GM12878 (cell line): Measurements from ENCODE around the gene CD2AP. TPM values are rescaled to one million over a fixed set of nuclear protein-coding genes. Genes with fewer than 3 reads are reported as not detected.

ENCODE experiments used
- ATAC-seq: fragments of 200-7000 bp; cut with Tn5 transposase; 3 replicates; pipeline ENCODE4 v1.9.1; 2020; ENCODE audit warnings: mild to moderate bottlenecking, moderate library complexity
- BruUV-seq: library from RNA; stranded (reverse); fragments of 400-500 nt; replicated peaks from 2 replicates; lab custom pipeline; 2021; lab: Mats Ljungman, UMichigan
- CTCF ChIA-PET: fragments of 300-600 bp; sonication (Branson Sonifier 250); formaldehyde crosslinking; extraction: SDS; loops from one replicate; lab custom pipeline; 2021; ENCODE audit warnings: inconsistent platforms; lab: Yijun Ruan, JAX
- POLR2A ChIA-PET: fragments of 350-600 bp; formaldehyde crosslinking; extraction: SDS; loops from one replicate; lab custom pipeline; 2021; ENCODE audit warnings: inconsistent platforms; lab: Charles Lee
- RAD21 ChIA-PET: fragments of 300-600 bp; sonication (Branson Sonifier 250); formaldehyde crosslinking; loops from one replicate; lab custom pipeline; 2023; ENCODE audit warnings: antibody characterized with exemption; ENCODE audit not compliant: unreplicated experiment; lab: Charles Lee
- SMC1A ChIA-PET: fragments of 300-600 bp; sonication (Branson Sonifier 250); formaldehyde crosslinking; loops from one replicate; lab custom pipeline; 2023; ENCODE audit not compliant: unreplicated experiment, uncharacterized antibody; lab: Charles Lee
- DNase-seq: peaks from one replicate; pipeline ENCODE4 v3.0.0-alpha.2; 2011; ENCODE audit warnings: low read depth, low spot score
- FAIRE-seq: peaks from 3 replicates; lab custom pipeline; 2011; peaks lifted over from hg19 to GRCh38; lab: Jason Lieb, UNC
- H2AFZ ChIP-seq: 2 replicates; pipeline ENCODE4 v1.6.0; 2011; ENCODE audit warnings: low read depth, low read length, control low read depth; ENCODE audit not compliant: control insufficient read depth
- H3K27ac ChIP-seq: 2 replicates; pipeline ENCODE4 v1.5.1; 2011; ENCODE audit warnings: control low read depth; ENCODE audit not compliant: control insufficient read depth, insufficient read depth
- H3K27me3 ChIP-seq, 2 experiments: replicated peaks in 1 of 2; 2 replicates each; pipeline versions ENCODE4 v1.6.0 to v1.6.1; 2011; ENCODE audit warnings: low read length in 1 of 2; ENCODE audit not compliant: control insufficient read depth in 2 of 2, insufficient read depth in 2 of 2
- H3K36me3 ChIP-seq, 2 experiments: 2 replicates each; pipeline ENCODE4 v1.5.1; 2011; ENCODE audit warnings: low read length in 1 of 2; ENCODE audit not compliant: control insufficient read depth in 2 of 2, insufficient read depth in 2 of 2
- H3K4me1 ChIP-seq: 2 replicates; pipeline ENCODE4 v1.6.1; 2011; ENCODE audit warnings: mild to moderate bottlenecking, low read length, moderate library complexity, mixed read lengths; ENCODE audit not compliant: control insufficient read depth, insufficient read depth
- H3K4me2 ChIP-seq: 2 replicates; pipeline ENCODE4 v1.6.0; 2011; ENCODE audit warnings: control low read depth; ENCODE audit not compliant: control insufficient read depth, insufficient read depth
- H3K4me3 ChIP-seq: fragments of 200-600 bp; sonication (generic); 2 replicates; pipeline ENCODE4 v1.5.1; 2016
- H3K79me2 ChIP-seq: 2 replicates; pipeline ENCODE4 v1.6.0; 2011; ENCODE audit warnings: low read length; ENCODE audit not compliant: control insufficient read depth, insufficient read depth
- H3K9ac ChIP-seq: 2 replicates; pipeline ENCODE4 v1.8.0; 2011; ENCODE audit warnings: low read length, control low read depth, mixed read lengths; ENCODE audit not compliant: control insufficient read depth, insufficient read depth
- H3K9me3 ChIP-seq: replicated peaks from 3 replicates; pipeline ENCODE4 v1.5.1; 2011; ENCODE audit warnings: mild to moderate bottlenecking, low read length; ENCODE audit not compliant: control insufficient read depth, insufficient read depth
- H4K20me1 ChIP-seq: 2 replicates; pipeline ENCODE4 v1.6.0; 2011; ENCODE audit not compliant: control insufficient read depth, insufficient read depth
- CREB1 ChIP-seq: IDR thresholded peaks from 2 replicates; pipeline ENCODE4 v1.6.1; 2012; ENCODE audit warnings: low read depth, mild to moderate bottlenecking, inconsistent platforms
- ETV6 ChIP-seq, 2 experiments: fragments of 450-650 bp in 1 of 2; IDR thresholded peaks in 1 of 2; conservative IDR thresholded peaks in 1 of 2; 2 replicates each; pipeline ENCODE4 v1.6.1; 2014; ENCODE audit warnings: antibody characterized with exemption in 1 of 2, borderline replicate concordance in 1 of 2, low read depth in 1 of 2, mild to moderate bottlenecking in 1 of 2, moderate library complexity in 1 of 2
- GABPA ChIP-seq: IDR thresholded peaks from 2 replicates; pipeline ENCODE4 v1.6.1; 2014; ENCODE audit warnings: antibody characterized with exemption, low read depth, mild to moderate bottlenecking, inconsistent platforms
- NBN ChIP-seq: fragments of 450-650 bp; IDR thresholded peaks from 2 replicates; pipeline ENCODE4 v1.6.1; 2016
- NRF1 ChIP-seq: conservative IDR thresholded peaks from 2 replicates; pipeline ENCODE4 v1.6.1; 2011; ENCODE audit warnings: mild to moderate bottlenecking, low read depth, low read length, improper control_type of control experiment
- POU2F2 ChIP-seq: IDR thresholded peaks from 3 replicates; pipeline ENCODE4 v1.6.1; 2011; ENCODE audit warnings: low read depth, mild to moderate bottlenecking, low read length, borderline replicate concordance
- RAD51 ChIP-seq: fragments of 450-650 bp; IDR thresholded peaks from 2 replicates; pipeline ENCODE4 v1.6.1; 2016; ENCODE audit warnings: moderate library complexity, mild to moderate bottlenecking, inconsistent platforms
- RCOR1 ChIP-seq: conservative IDR thresholded peaks from 2 replicates; pipeline ENCODE4 v1.6.1; 2012; ENCODE audit warnings: low read depth, low read length, improper control_type of control experiment
- RELA ChIP-seq: fragments of 450-650 bp; IDR thresholded peaks from 2 replicates; pipeline ENCODE4 v1.8.0; 2014; ENCODE audit warnings: borderline replicate concordance; ENCODE audit not compliant: partially characterized antibody
- SMARCA5 ChIP-seq: fragments of 450-650 bp; IDR thresholded peaks from 2 replicates; pipeline ENCODE4 v1.6.1; 2017; ENCODE audit warnings: mild to moderate bottlenecking
- SRF ChIP-seq, 2 experiments: IDR thresholded peaks; 2 replicates each; pipeline ENCODE4 v1.6.1; 2011; ENCODE audit warnings: low read depth in 2 of 2, low read length in 2 of 2, mild to moderate bottlenecking in 1 of 2, moderate library complexity in 1 of 2
- ZNF217 ChIP-seq: fragments of 450-650 bp; IDR thresholded peaks from 2 replicates; pipeline ENCODE4 v1.6.1; 2017; ENCODE audit warnings: antibody characterized with exemption, mild to moderate bottlenecking
- WGBS: methylation state at CpG from one replicate; pipeline ENCODE4 v1.1.6; 2016; ENCODE audit warnings: low lambda C conversion rate; ENCODE audit not compliant: insufficient replicate concordance, insufficient coverage; ENCODE audit errors: missing lambda C conversion rate; 5-methylcytosine and 5-hydroxymethylcytosine counted together
- in situ Hi-C: fragments of 300-500 bp; cut with MboI; formaldehyde crosslinking; loops from 9 replicates; pipeline ENCODE4 v1.14.3; 2018; ENCODE audit warnings: mixed read lengths
- intact Hi-C: fragments of 100-400 bp; cut with micrococcal nuclease; formaldehyde crosslinking; loops from one replicate; pipeline ENCODE4 v1.14.2; 2022; ENCODE audit not compliant: unreplicated experiment
- polyA plus RNA-seq, 11 experiments: library from polyadenylated mRNA; depleted of rRNA in 4 of 11; unstranded in 6 of 11; stranded (reverse) in 5 of 11; fragments of >200 nt; fragmentation: Nextera tagmentation in 4 of 11; fragmentation: Illumina TruSeq in 1 of 11; extraction: Ambion mirVana in 4 of 11; extraction: Trizol in 1 of 11; gene quantifications; 1 replicate in 1 of 11; 2 replicates in 10 of 11; pipeline versions ENCODE4 v1.2.1 to v1.2.3, GENCODE V29; 2011 to 2016; ENCODE audit warnings: inconsistent platforms in 2 of 11, missing spikeins in 2 of 11, low read depth in 1 of 11
- total RNA-seq, 4 experiments: library from RNA; depleted of rRNA in 3 of 4; stranded (reverse); fragments of >200 nt in 3 of 4; fragmentation: Illumina TruSeq in 1 of 4; extraction: Trizol in 1 of 4; gene quantifications; 2 replicates each; pipeline versions ENCODE4 v1.2.1 to v1.2.3, GENCODE V29; 2013 to 2021
- TF ChIP-seq, protein P1 (sequence below): IDR thresholded peaks from 2 replicates; pipeline ENCODE4 v1.6.1; 2012; ENCODE audit warnings: low read length, inconsistent platforms
- TF ChIP-seq, protein P2 (sequence below): fragments of 450-650 bp; IDR thresholded peaks from 2 replicates; pipeline ENCODE4 v1.6.1; 2017; ENCODE audit warnings: borderline replicate concordance

CD2AP gene
- total and polyA plus RNA-seq, 10 of the 15 experiments (the other 5 are each of a cell fraction or from before 2014, with no cell fraction given) = 5.4 to 46.6 (median 20.9) TPM

DNA sequence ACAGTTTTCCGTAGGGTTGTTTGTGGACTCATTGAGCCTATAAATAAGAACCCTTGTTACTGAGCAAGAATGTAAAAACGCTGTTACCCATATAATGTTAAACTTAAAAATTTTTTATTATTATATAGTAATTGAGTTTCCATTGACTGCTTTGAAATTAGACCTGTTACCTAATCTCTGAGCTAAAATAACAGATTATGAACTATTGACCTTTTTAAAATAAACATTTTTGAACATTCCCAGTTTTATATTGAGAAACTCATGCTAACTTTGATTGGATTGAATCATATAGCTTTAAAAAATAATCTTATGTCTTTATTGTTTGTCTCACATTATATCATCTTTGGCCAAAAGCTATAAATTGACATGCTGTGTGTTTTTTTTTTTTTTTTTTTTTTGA lies 95.5 kb downstream of the CD2AP start:
- ChIA-PET SMC1A (interaction anchor here (0.9 to 1.0 kb wide), 2 partner anchors 27 to 92 kb away, joined by 3 read pairs; no protein-coding TSS in a partner anchor), POLR2A (interaction anchor here (0.6 to 1.0 kb wide), 4 partner anchors 19 to 544 kb away, joined by 3 to 6 read pairs (median 4); no protein-coding TSS in a partner anchor), RAD21 (no interaction called here), CTCF (interaction anchor here (0.6 kb wide), 1 partner anchor 48 kb away, joined by 3 read pairs; no protein-coding TSS in a partner anchor)
- no peak for TF ChIP-seq POU2F2
- TF ChIP-seq NRF1 = no peak
- TF ChIP-seq, protein P1, sequence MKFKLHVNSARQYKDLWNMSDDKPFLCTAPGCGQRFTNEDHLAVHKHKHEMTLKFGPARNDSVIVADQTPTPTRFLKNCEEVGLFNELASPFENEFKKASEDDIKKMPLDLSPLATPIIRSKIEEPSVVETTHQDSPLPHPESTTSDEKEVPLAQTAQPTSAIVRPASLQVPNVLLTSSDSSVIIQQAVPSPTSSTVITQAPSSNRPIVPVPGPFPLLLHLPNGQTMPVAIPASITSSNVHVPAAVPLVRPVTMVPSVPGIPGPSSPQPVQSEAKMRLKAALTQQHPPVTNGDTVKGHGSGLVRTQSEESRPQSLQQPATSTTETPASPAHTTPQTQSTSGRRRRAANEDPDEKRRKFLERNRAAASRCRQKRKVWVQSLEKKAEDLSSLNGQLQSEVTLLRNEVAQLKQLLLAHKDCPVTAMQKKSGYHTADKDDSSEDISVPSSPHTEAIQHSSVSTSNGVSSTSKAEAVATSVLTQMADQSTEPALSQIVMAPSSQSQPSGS = no peak
- TF ChIP-seq SRF (IDR thresholded peaks at IDR 0.05; ENCODE audit: low read depth in 2 of 2, low read length in 2 of 2) = no peak
- TF ChIP-seq SMARCA5 = no peak
- TF ChIP-seq RCOR1 = no peak
- TF ChIP-seq RAD51 = no peak
- TF ChIP-seq, protein P2, sequence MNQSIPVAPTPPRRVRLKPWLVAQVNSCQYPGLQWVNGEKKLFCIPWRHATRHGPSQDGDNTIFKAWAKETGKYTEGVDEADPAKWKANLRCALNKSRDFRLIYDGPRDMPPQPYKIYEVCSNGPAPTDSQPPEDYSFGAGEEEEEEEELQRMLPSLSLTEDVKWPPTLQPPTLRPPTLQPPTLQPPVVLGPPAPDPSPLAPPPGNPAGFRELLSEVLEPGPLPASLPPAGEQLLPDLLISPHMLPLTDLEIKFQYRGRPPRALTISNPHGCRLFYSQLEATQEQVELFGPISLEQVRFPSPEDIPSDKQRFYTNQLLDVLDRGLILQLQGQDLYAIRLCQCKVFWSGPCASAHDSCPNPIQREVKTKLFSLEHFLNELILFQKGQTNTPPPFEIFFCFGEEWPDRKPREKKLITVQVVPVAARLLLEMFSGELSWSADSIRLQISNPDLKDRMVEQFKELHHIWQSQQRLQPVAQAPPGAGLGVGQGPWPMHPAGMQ = no peak
- TF ChIP-seq GABPA = no peak
- no peak for TF ChIP-seq NBN
- TF ChIP-seq CREB1 = no peak
- no peak for TF ChIP-seq ETV6 (conservative IDR thresholded peaks at IDR 0.05 in 1 of 2, IDR thresholded peaks at IDR 0.05 in 1 of 2; ENCODE audit: borderline replicate concordance in 1 of 2, low read depth in 1 of 2)
- TF ChIP-seq ZNF217 = no peak
- no peak for TF ChIP-seq RELA
- ATAC-seq = no peak
- Histone ChIP-seq H3K4me3 (no peak overlapping the region), H2AFZ (no peak overlapping the region), H3K27me3 (no peaks in the 10 kb centered on the region), H3K9me3 (no peaks in the 10 kb centered on the region), H4K20me1 (no peaks in the 10 kb centered on the region), H3K36me3 (peaks cover under 1 to 2% of the 10 kb centered on the region in 2 experiments; a peak in 3 of 4 replicates), H3K4me2 (no peak overlapping the region), H3K9ac (no peak overlapping the region), H3K27ac (no peak overlapping the region), H3K79me2 (no peaks in the 10 kb centered on the region), H3K4me1 (no peaks in the 10 kb centered on the region)
- intact Hi-C loops (no loop called here), in situ Hi-C loops (no loop called here)
- no peak for DNase-seq
- WGBS = 50% methylated on average over 2 of the region's 2 CpGs
- no peak for FAIRE-seq
- BruUV-seq = no TSS peak
